Muscle of leg (tissue), 11 donors: ENCODE measurements around the gene RPGRIP1. TPM values are rescaled to one million over a fixed set of nuclear protein-coding genes. Genes with fewer than 3 reads are reported as not detected.

Source experiments
- DNase-seq: peaks from one replicate; pipeline ENCODE4 v3.0.0; 2013
- H3K27ac ChIP-seq: one replicate; pipeline ENCODE4 v1.5.1; 2013; ENCODE audit warnings: mild to moderate bottlenecking, low read length, control low read depth
- H3K27me3 ChIP-seq: one replicate; pipeline ENCODE4 v1.6.1; 2013; ENCODE audit warnings: low read length; ENCODE audit not compliant: control insufficient read depth, insufficient read depth
- H3K36me3 ChIP-seq: one replicate; pipeline ENCODE4 v1.6.1; 2013; ENCODE audit warnings: low read length; ENCODE audit not compliant: control insufficient read depth, insufficient read depth
- H3K4me1 ChIP-seq: one replicate; pipeline ENCODE4 v1.6.1; 2013; ENCODE audit warnings: low read length; ENCODE audit not compliant: control insufficient read depth, insufficient read depth
- H3K4me3 ChIP-seq: one replicate; pipeline ENCODE4 v1.5.1; 2013; ENCODE audit warnings: low read length, control low read depth
- H3K9me3 ChIP-seq: replicated peaks from 2 replicates; pipeline ENCODE4 v1.6.1; 2013; ENCODE audit warnings: low read depth, low read length; ENCODE audit not compliant: control insufficient read depth
- WGBS: methylation state at CpG from one replicate; pipeline ENCODE4 v1.1.5; 2013; ENCODE audit warnings: missing lambda C conversion rate; ENCODE audit not compliant: insufficient coverage; 5-methylcytosine and 5-hydroxymethylcytosine counted together
- polyA plus RNA-seq, 8 donors: library from polyadenylated mRNA; unstranded; fragments of 120-200 nt; gene quantifications; one replicate each; pipeline versions ENCODE4 v1.2.1 to v1.2.3, GENCODE V29; 2013; ENCODE audit warnings: inconsistent platforms in 1 of 8, low replicate concordance in 1 of 8; ENCODE audit not compliant: insufficient read length in 8 of 8, insufficient read depth in 1 of 8
- total RNA-seq: library from RNA; stranded (reverse); fragments of 120-200 nt; gene quantifications from one replicate; pipeline ENCODE4 v1.2.4, GENCODE V29; 2013

RPGRIP1 gene
- total and polyA plus RNA-seq, 9 donors = 0.18 to 1.9 (median 0.49) TPM

- peaks cover under 1% of the 10 kb centered on the region for H3K4me1 ChIP-seq
- no peaks in the 10 kb centered on the region for H3K36me3 ChIP-seq
- no peak for DNase-seq
- no peak overlapping the region for H3K27ac ChIP-seq
- 91% methylated on average over 11 of the region's 12 CpGs for WGBS
- H3K4me3 ChIP-seq = no peak overlapping the region
- H3K27me3 ChIP-seq = peaks cover 2% of the 10 kb centered on the region
- no peaks in the 10 kb centered on the region for H3K9me3 ChIP-seq
These were observed 33.6 kb downstream of the RPGRIP1 start for GRCh38 chr14:21313512-21313911.

GRCh38 chr14:21317398-21317797 lies 37.5 kb downstream of the RPGRIP1 start:
- H3K27me3 ChIP-seq = no peaks in the 10 kb centered on the region
- 36% methylated on average over 3 of the region's 3 CpGs for WGBS
- H3K36me3 ChIP-seq = no peaks in the 10 kb centered on the region
- no peaks in the 10 kb centered on the region for H3K4me1 ChIP-seq
- DNase-seq = peak; percentile 19
- no peak overlapping the region for H3K27ac ChIP-seq
- no peak overlapping the region for H3K4me3 ChIP-seq
- H3K9me3 ChIP-seq = no peaks in the 10 kb centered on the region

- Histone ChIP-seq H3K36me3 (no peaks in the 10 kb centered on the region), H3K4me3 (no peak overlapping the region), H3K4me1 (no peaks in the 10 kb centered on the region), H3K27ac (no peak overlapping the region), H3K9me3 (no peaks in the 10 kb centered on the region), H3K27me3 (no peaks in the 10 kb centered on the region)
- DNase-seq = no peak
- 80% methylated on average over 2 of the region's 2 CpGs for WGBS
These were observed 41.0 kb downstream of the RPGRIP1 start for GRCh38 chr14:21320913-21321312.

GRCh38 chr14:21322716-21323115 lies 42.8 kb downstream of the RPGRIP1 start:
- Histone ChIP-seq H3K27me3 (no peaks in the 10 kb centered on the region), H3K36me3 (no peaks in the 10 kb centered on the region), H3K4me1 (no peaks in the 10 kb centered on the region), H3K9me3 (no peaks in the 10 kb centered on the region), H3K27ac (no peak overlapping the region), H3K4me3 (no peak overlapping the region)
- DNase-seq = no peak
- no CpG with 5 or more reads among the region's 2 CpGs for WGBS

GRCh38 chr14:21326972-21327371 lies 47.1 kb downstream of the RPGRIP1 start:
- no peak for DNase-seq
- H3K9me3 ChIP-seq = no peaks in the 10 kb centered on the region
- H3K4me3 ChIP-seq = no peak overlapping the region
- 80% methylated on average over 1 of the region's 1 CpG for WGBS
- H3K27ac ChIP-seq = no peak overlapping the region
- no peaks in the 10 kb centered on the region for H3K27me3 ChIP-seq
- H3K4me1 ChIP-seq = no peaks in the 10 kb centered on the region
- H3K36me3 ChIP-seq = no peaks in the 10 kb centered on the region

Other genes with a start within 250 kb of the RPGRIP1 start
- gene TPPP2, start 249.9 kb upstream of the RPGRIP1 start, total RNA-seq = 0.44 TPM
- gene TPPP2, start 249.9 kb upstream of the RPGRIP1 start, polyA plus RNA-seq = under 1 TPM in 7 of 8 donors, not detected in 1; 0.28 to 0.85 (median 0.38) TPM
- gene RNASE13, start 245.3 kb upstream of the RPGRIP1 start, total RNA-seq = not detected
- gene RNASE13, start 245.3 kb upstream of the RPGRIP1 start, polyA plus RNA-seq = under 1 TPM in 2 of 8 donors, not detected in 6; 0.14 to 0.16 TPM
- gene RNASE7, start 237.7 kb upstream of the RPGRIP1 start, total RNA-seq = not detected
- under 1 TPM in 3 of 8 donors, not detected in 5; 0.13 to 0.27 (median 0.18) TPM for gene RNASE7, start 237.7 kb upstream of the RPGRIP1 start, polyA plus RNA-seq
- gene RNASE8, start 222.3 kb upstream of the RPGRIP1 start, total RNA-seq = not detected
- not detected for gene RNASE8, start 222.3 kb upstream of the RPGRIP1 start, polyA plus RNA-seq
- gene ARHGEF40, start 209.8 kb upstream of the RPGRIP1 start, total RNA-seq = 50.5 TPM
- gene ARHGEF40, start 209.8 kb upstream of the RPGRIP1 start, polyA plus RNA-seq = 10 to 100 TPM; 53.1 to 70.2 (median 65.3) TPM
- gene ZNF219, start 181.4 kb upstream of the RPGRIP1 start, total RNA-seq = 7.6 TPM
- gene ZNF219, start 181.4 kb upstream of the RPGRIP1 start, polyA plus RNA-seq = 10 to 100 TPM; 15.2 to 23.9 (median 17.6) TPM
- 0.31 TPM for gene TMEM253, start 179.0 kb upstream of the RPGRIP1 start, total RNA-seq
- gene TMEM253, start 179.0 kb upstream of the RPGRIP1 start, polyA plus RNA-seq = 1 to 10 TPM in 2 of 8 donors, under 1 TPM in 6; 0.29 to 1.4 (median 0.71) TPM
- not detected for gene OR5AU1, start 124.0 kb upstream of the RPGRIP1 start, total RNA-seq
- under 1 TPM in 6 of 8 donors, not detected in 2; 0.01 to 0.06 (median 0.03) TPM for gene OR5AU1, start 124.0 kb upstream of the RPGRIP1 start, polyA plus RNA-seq
- gene HNRNPC, start 10.6 kb upstream of the RPGRIP1 start, total RNA-seq = 425 TPM
- gene HNRNPC, start 10.6 kb upstream of the RPGRIP1 start, polyA plus RNA-seq = 100 to 1,000 TPM; 429 to 593 (median 452) TPM
- gene SUPT16H, start 103.9 kb downstream of the RPGRIP1 start, total RNA-seq = 61.2 TPM
- 10 to 100 TPM; 68.0 to 93.1 (median 78.9) TPM for gene SUPT16H, start 103.9 kb downstream of the RPGRIP1 start, polyA plus RNA-seq
- gene CHD8, start 176.0 kb downstream of the RPGRIP1 start, total RNA-seq = 46.8 TPM
- 10 to 100 TPM; 36.4 to 50.8 (median 42.6) TPM for gene CHD8, start 176.0 kb downstream of the RPGRIP1 start, polyA plus RNA-seq
- 20.0 TPM for gene RAB2B, start 196.9 kb downstream of the RPGRIP1 start, total RNA-seq
- gene RAB2B, start 196.9 kb downstream of the RPGRIP1 start, polyA plus RNA-seq = 10 to 100 TPM; 17.3 to 25.2 (median 21.6) TPM
- 24.7 TPM for gene TOX4, start 197.1 kb downstream of the RPGRIP1 start, total RNA-seq
- gene TOX4, start 197.1 kb downstream of the RPGRIP1 start, polyA plus RNA-seq = 10 to 100 TPM; 37.1 to 46.3 (median 40.4) TPM
- gene METTL3, start 231.3 kb downstream of the RPGRIP1 start, total RNA-seq = 56.3 TPM
- gene METTL3, start 231.3 kb downstream of the RPGRIP1 start, polyA plus RNA-seq = 10 to 100 TPM; 40.4 to 56.6 (median 45.5) TPM
- gene SALL2, start 246.3 kb downstream of the RPGRIP1 start, total RNA-seq = 7.1 TPM
- 10 to 100 TPM; 10.4 to 21.6 (median 15.2) TPM for gene SALL2, start 246.3 kb downstream of the RPGRIP1 start, polyA plus RNA-seq